Activated CD8-positive, alpha-beta T cell treated with anti-CD3 and anti-CD28 coated beads, Interleukin-2, amount 10 ng/mL, durations not matched to agents 7 days and 5 days (primary cell): ENCODE results near the gene FAM83G. TPM values are rescaled to one million over a fixed set of nuclear protein-coding genes. Genes with fewer than 3 reads are reported as not detected.

ENCODE experiments used
- ATAC-seq: fragments of 150-1000 bp; cut with Tn5 transposase; one replicate; pipeline ENCODE4 v1.10.0; 2021; ENCODE audit warnings: moderate library complexity
- CTCF ChIA-PET: fragments of 350-600 bp; sonication (Branson Sonifier 250); formaldehyde crosslinking; loops from one replicate; lab custom pipeline; 2021; ENCODE audit warnings: antibody characterized with exemption; lab: Charles Lee
- POLR2A ChIA-PET: fragments of 350-600 bp; sonication (Branson Sonifier 250); formaldehyde crosslinking; loops from one replicate; lab custom pipeline; 2021; ENCODE audit warnings: antibody characterized with exemption; lab: Charles Lee
- DNase-seq: peaks from one replicate; pipeline ENCODE4 v3.0.0-alpha.2; 2020
- H3K27ac Mint-ChIP-seq: one replicate; pipeline ENCODE4 v1.8.0; 2021; ENCODE audit warnings: mild to moderate bottlenecking, mixed read lengths
- H3K27me3 Mint-ChIP-seq: one replicate; pipeline ENCODE4 v1.8.0; 2021; ENCODE audit warnings: low read depth, mixed read lengths
- H3K36me3 Mint-ChIP-seq: one replicate; pipeline ENCODE4 v1.8.0; 2021; ENCODE audit warnings: low read depth, mixed read lengths
- H3K4me1 Mint-ChIP-seq: one replicate; pipeline ENCODE4 v1.8.0; 2021; ENCODE audit warnings: low read depth, mixed read lengths
- H3K4me3 Mint-ChIP-seq: one replicate; pipeline ENCODE4 v1.8.0; 2021; ENCODE audit warnings: mild to moderate bottlenecking, mixed read lengths
- H3K9me3 Mint-ChIP-seq: one replicate; pipeline ENCODE4 v1.8.0; 2022; ENCODE audit warnings: mixed read lengths; ENCODE audit not compliant: insufficient read depth
- total RNA-seq, 2 experiments: library from RNA; stranded (reverse); gene quantifications; one replicate each; pipeline ENCODE4 v1.2.3, GENCODE V29; 2021

FAM83G gene
- total RNA-seq, 2 experiments from 2014 or later, result 4.0 to 4.5 TPM

GRCh38 chr17:18981642-18982424, 22.7 kb downstream of the FAM83G start:
- Mint-ChIP-seq H3K27ac (no peak overlapping the region), H3K27me3 (no peaks in the 10 kb centered on the region), H3K4me3 (no peak overlapping the region), H3K36me3 (no peaks in the 10 kb centered on the region), H3K4me1 (peaks cover 11% of the 10 kb centered on the region), H3K9me3 (no peaks in the 10 kb centered on the region)
- DNase-seq (no peak), ATAC-seq (no peak)
- POLR2A ChIA-PET, result no interaction called here
- CTCF ChIA-PET, result interaction anchor here (1.1 to 2.2 kb wide), 2 partner anchors 21 kb away, joined by 4 to 7 read pairs; no protein-coding TSS in a partner anchor

- H3K27ac Mint-ChIP-seq, result no peak overlapping the region
- CTCF ChIA-PET, result interaction anchor here (1.1 kb wide), 1 partner anchor 20 kb away, joined by 4 read pairs; no protein-coding TSS in a partner anchor
- ATAC-seq (no peak), DNase-seq (no peak)
- H3K36me3 Mint-ChIP-seq, result no peaks in the 10 kb centered on the region
- H3K27me3 Mint-ChIP-seq, result no peaks in the 10 kb centered on the region
- POLR2A ChIA-PET, result interaction anchor here (0.7 kb wide), 1 partner anchor 15 kb away, joined by 3 read pairs; no protein-coding TSS in a partner anchor
- H3K9me3 Mint-ChIP-seq, result no peaks in the 10 kb centered on the region
- H3K4me1 Mint-ChIP-seq, result peaks cover 5% of the 10 kb centered on the region
- no peak overlapping the region for H3K4me3 Mint-ChIP-seq
Measured at GRCh38 chr17:18981335-18981641, 23.3 kb downstream of the FAM83G start.

GRCh38 chr17:18980682-18981334, 23.8 kb downstream of the FAM83G start:
- POLR2A ChIA-PET, result interaction anchor here (0.7 kb wide), 1 partner anchor 15 kb away, joined by 3 read pairs; no protein-coding TSS in a partner anchor
- Mint-ChIP-seq H3K4me1 (peaks cover under 1% of the 10 kb centered on the region), H3K9me3 (no peaks in the 10 kb centered on the region), H3K27me3 (no peaks in the 10 kb centered on the region), H3K27ac (no peak overlapping the region), H3K4me3 (no peak overlapping the region), H3K36me3 (no peaks in the 10 kb centered on the region)
- CTCF ChIA-PET, result interaction anchor here (1.1 kb wide), 1 partner anchor 20 kb away, joined by 4 read pairs; no protein-coding TSS in a partner anchor
- no peak for DNase-seq
- no peak for ATAC-seq

GRCh38 chr17:18978655-18979054, 25.9 kb downstream of the FAM83G start:
- H3K27ac Mint-ChIP-seq, result no peak overlapping the region
- H3K9me3 Mint-ChIP-seq, result no peaks in the 10 kb centered on the region
- no peak for DNase-seq
- ChIA-PET CTCF (no interaction called here), POLR2A (no interaction called here)
- no peak overlapping the region for H3K4me3 Mint-ChIP-seq
- no peaks in the 10 kb centered on the region for H3K27me3 Mint-ChIP-seq
- H3K36me3 Mint-ChIP-seq, result no peaks in the 10 kb centered on the region
- H3K4me1 Mint-ChIP-seq, result no peaks in the 10 kb centered on the region
- no peak for ATAC-seq

GRCh38 chr17:18978050-18978449, 26.5 kb downstream of the FAM83G start:
- CTCF ChIA-PET, result interaction anchor here (2.0 kb wide), 1 partner anchor 17 kb away, joined by 7 read pairs; no protein-coding TSS in a partner anchor

GRCh38 chr17:18977646-18978045, 26.9 kb downstream of the FAM83G start:
- ChIA-PET POLR2A (no interaction called here), CTCF (interaction anchor here (2.0 kb wide), 1 partner anchor 17 kb away, joined by 7 read pairs; no protein-coding TSS in a partner anchor)
- Mint-ChIP-seq H3K36me3 (no peaks in the 10 kb centered on the region), H3K27ac (no peak overlapping the region), H3K27me3 (no peaks in the 10 kb centered on the region), H3K4me3 (no peak overlapping the region), H3K9me3 (no peaks in the 10 kb centered on the region), H3K4me1 (no peaks in the 10 kb centered on the region)
- ATAC-seq (no peak), DNase-seq (no peak)

More at GRCh38 chr17:18978050-18978449, 26.5 kb downstream of the FAM83G start:
- DNase-seq (no peak), ATAC-seq (no peak)
- POLR2A ChIA-PET, result no interaction called here
- H3K9me3 Mint-ChIP-seq, result no peaks in the 10 kb centered on the region
- no peak overlapping the region for H3K4me3 Mint-ChIP-seq
- no peak overlapping the region for H3K27ac Mint-ChIP-seq
- no peaks in the 10 kb centered on the region for H3K4me1 Mint-ChIP-seq
- no peaks in the 10 kb centered on the region for H3K36me3 Mint-ChIP-seq
- no peaks in the 10 kb centered on the region for H3K27me3 Mint-ChIP-seq

GRCh38 chr17:18977021-18977420, 27.5 kb downstream of the FAM83G start:
- ATAC-seq (no peak), DNase-seq (no peak)
- H3K36me3 Mint-ChIP-seq, result no peaks in the 10 kb centered on the region
- H3K4me3 Mint-ChIP-seq, result no peak overlapping the region
- H3K4me1 Mint-ChIP-seq, result no peaks in the 10 kb centered on the region
- H3K27ac Mint-ChIP-seq, result no peak overlapping the region
- ChIA-PET CTCF (interaction anchor here (2.0 kb wide), 1 partner anchor 16 kb away, joined by 7 read pairs; no protein-coding TSS in a partner anchor), POLR2A (interaction anchor here (1.2 kb wide), 1 partner anchor 8 kb away, joined by 4 read pairs; no protein-coding TSS in a partner anchor)
- H3K27me3 Mint-ChIP-seq, result no peaks in the 10 kb centered on the region
- no peaks in the 10 kb centered on the region for H3K9me3 Mint-ChIP-seq

- Mint-ChIP-seq H3K9me3 (no peaks in the 10 kb centered on the region), H3K4me3 (no peak overlapping the region), H3K4me1 (no peaks in the 10 kb centered on the region), H3K36me3 (no peaks in the 10 kb centered on the region), H3K27ac (no peak overlapping the region), H3K27me3 (no peaks in the 10 kb centered on the region)
- DNase-seq (no peak), ATAC-seq (no peak)
- POLR2A ChIA-PET, result interaction anchor here (1.2 kb wide), 1 partner anchor 9 kb away, joined by 4 read pairs; no protein-coding TSS in a partner anchor
- CTCF ChIA-PET, result interaction anchor here (2.0 kb wide), 1 partner anchor 15 kb away, joined by 7 read pairs; no protein-coding TSS in a partner anchor
Measured at GRCh38 chr17:18976201-18976600, 28.4 kb downstream of the FAM83G start.

- H3K4me3 Mint-ChIP-seq, result no peak overlapping the region
- ChIA-PET POLR2A (interaction anchor here (1.2 kb wide), 1 partner anchor 10 kb away, joined by 4 read pairs; no protein-coding TSS in a partner anchor), CTCF (interaction anchor here (1.4 kb wide), 1 partner anchor 14 kb away, joined by 4 read pairs; no protein-coding TSS in a partner anchor)
- H3K4me1 Mint-ChIP-seq, result no peaks in the 10 kb centered on the region
- no peaks in the 10 kb centered on the region for H3K27me3 Mint-ChIP-seq
- no peak for ATAC-seq
- H3K36me3 Mint-ChIP-seq, result no peaks in the 10 kb centered on the region
- H3K9me3 Mint-ChIP-seq, result no peaks in the 10 kb centered on the region
- no peak for DNase-seq
- no peak overlapping the region for H3K27ac Mint-ChIP-seq
Measured at GRCh38 chr17:18975597-18975996, 29.0 kb downstream of the FAM83G start.

- ATAC-seq (no peak), DNase-seq (no peak)
- H3K9me3 Mint-ChIP-seq, result no peaks in the 10 kb centered on the region
- ChIA-PET POLR2A (no interaction called here), CTCF (interaction anchor here (1.4 kb wide), 1 partner anchor 13 kb away, joined by 4 read pairs; no protein-coding TSS in a partner anchor)
- H3K27ac Mint-ChIP-seq, result no peak overlapping the region
- no peaks in the 10 kb centered on the region for H3K4me1 Mint-ChIP-seq
- no peaks in the 10 kb centered on the region for H3K27me3 Mint-ChIP-seq
- no peaks in the 10 kb centered on the region for H3K36me3 Mint-ChIP-seq
- H3K4me3 Mint-ChIP-seq, result no peak overlapping the region
Measured at GRCh38 chr17:18974407-18975149, 30.0 kb downstream of the FAM83G start.

- ChIA-PET POLR2A (no interaction called here), CTCF (interaction anchor here (2.0 kb wide), 1 partner anchor 11 kb away, joined by 10 read pairs; no protein-coding TSS in a partner anchor)
- H3K4me3 Mint-ChIP-seq, result no peak overlapping the region
- ATAC-seq (no peak), DNase-seq (no peak)
- H3K27me3 Mint-ChIP-seq, result no peaks in the 10 kb centered on the region
- no peak overlapping the region for H3K27ac Mint-ChIP-seq
- peaks cover 3% of the 10 kb centered on the region for H3K4me1 Mint-ChIP-seq
- no peaks in the 10 kb centered on the region for H3K36me3 Mint-ChIP-seq
- no peaks in the 10 kb centered on the region for H3K9me3 Mint-ChIP-seq
Measured at GRCh38 chr17:18971801-18972200, 32.8 kb downstream of the FAM83G start.
